Erythroblast (primary cell): ENCODE results near the gene ACVR2B.

Source experiments
- GATA1 ChIP-seq: IDR thresholded peaks from 2 replicates; pipeline ENCODE4 v1.6.1; 2011; ENCODE audit warnings: low read depth, mild to moderate bottlenecking, control low read depth, low read length, moderate library complexity
- POLR2A ChIP-seq: IDR thresholded peaks from 2 replicates; pipeline ENCODE4 v1.6.1; 2011; ENCODE audit warnings: mild to moderate bottlenecking, low read length

- no peak for TF ChIP-seq POLR2A
- TF ChIP-seq GATA1 = no peak
Observed at GRCh38 chr3:38515367-38515766, 61.7 kb downstream of the ACVR2B start.
